HepG2 (cell line): Measurements from ENCODE around the gene SYNPR. TPM values are rescaled to one million over a fixed set of nuclear protein-coding genes. Genes with fewer than 3 reads are reported as not detected.

Source experiments
- ATAC-seq: fragments of 200-7000 bp; cut with Tn5 transposase; 3 replicates; pipeline ENCODE4 v1.9.1; 2020; ENCODE audit warnings: mild to moderate bottlenecking, moderate library complexity
- BruUV-seq: library from RNA; stranded (reverse); fragments of 400-500 nt; replicated peaks from 2 replicates; lab custom pipeline; 2021; lab: Mats Ljungman, UMichigan
- CTCF ChIA-PET: fragments of 300-600 bp; formaldehyde crosslinking; extraction: SDS; loops from one replicate; lab custom pipeline; 2021; ENCODE audit warnings: low total read pairs, inconsistent platforms, low intra/inter-chr PET ratio; lab: Yijun Ruan, JAX
- POLR2A ChIA-PET: fragments of 350-600 bp; sonication (Branson Sonifier 250); formaldehyde crosslinking; loops from one replicate; lab custom pipeline; 2020; ENCODE audit warnings: antibody characterized with exemption, inconsistent platforms; lab: Yijun Ruan, JAX
- DNase-seq: peaks from one replicate; pipeline ENCODE4 v3.0.0-alpha.2; 2015; ENCODE audit warnings: low spot score
- FAIRE-seq: peaks from 3 replicates; lab custom pipeline; 2011; peaks lifted over from hg19 to GRCh38; lab: Jason Lieb, UNC
- H2AFZ ChIP-seq: one replicate; pipeline ENCODE4 v1.6.1; 2011; ENCODE audit warnings: low read length, inconsistent platforms
- H3K27ac ChIP-seq: fragments of 300-600 bp; 3 replicates; pipeline ENCODE4 v1.8.0; 2011; ENCODE audit warnings: mixed run types, mild to moderate bottlenecking, mixed read lengths, low read length, inconsistent platforms; ENCODE audit not compliant: insufficient read depth; ENCODE audit errors: extremely low read length
- H3K27me3 ChIP-seq, 2 experiments: fragments of 200-600 bp in 1 of 2; 2 replicates in 1 of 2; 3 replicates in 1 of 2; pipeline versions ENCODE4 v1.6.0 to v1.8.0; 2011; ENCODE audit warnings: low read length in 2 of 2, mild to moderate bottlenecking in 2 of 2, moderate library complexity in 2 of 2, inconsistent platforms in 1 of 2; ENCODE audit not compliant: insufficient read depth in 2 of 2, control insufficient read depth in 1 of 2
- H3K36me3 ChIP-seq, 2 experiments: fragments of 200-600 bp in 1 of 2; replicated peaks in 1 of 2; 2 replicates in 1 of 2; 3 replicates in 1 of 2; pipeline versions ENCODE4 v1.5.1 to v1.8.0; 2011; ENCODE audit warnings: low read length in 2 of 2, inconsistent platforms in 1 of 2; ENCODE audit not compliant: insufficient read depth in 2 of 2, control insufficient read depth in 1 of 2
- H3K4me1 ChIP-seq: 2 replicates; pipeline ENCODE4 v1.5.1; 2012; ENCODE audit warnings: low read length, inconsistent platforms; ENCODE audit not compliant: insufficient read depth
- H3K4me2 ChIP-seq: 2 replicates; pipeline ENCODE4 v1.6.0; 2011; ENCODE audit warnings: low read depth, low read length, inconsistent platforms
- H3K4me3 ChIP-seq, 3 experiments: fragments of 200-600 bp in 1 of 3; sonication (generic), shearing (Covaris generic) in 1 of 3; replicated peaks in 1 of 3; 2 replicates each; pipeline ENCODE4 v1.5.1; 2011 to 2016; ENCODE audit warnings: low read length in 3 of 3, inconsistent platforms in 2 of 3, low read depth in 2 of 3, mild to moderate bottlenecking in 2 of 3, control low read depth in 1 of 3, mixed read lengths in 1 of 3; ENCODE audit not compliant: insufficient read depth in 1 of 3
- H3K79me2 ChIP-seq: one replicate; pipeline ENCODE4 v1.6.1; 2011; ENCODE audit warnings: low read length, inconsistent platforms; ENCODE audit not compliant: insufficient read depth
- H3K9ac ChIP-seq: 2 replicates; pipeline ENCODE4 v1.6.0; 2011; ENCODE audit warnings: mild to moderate bottlenecking, low read depth, low read length, inconsistent platforms; ENCODE audit not compliant: insufficient read depth
- H3K9me3 ChIP-seq: 2 replicates; pipeline ENCODE4 v1.5.1; 2012; ENCODE audit warnings: mild to moderate bottlenecking, low read length
- H4K20me1 ChIP-seq: 2 replicates; pipeline ENCODE4 v1.6.0; 2011; ENCODE audit warnings: inconsistent platforms, mild to moderate bottlenecking, low read length, moderate library complexity; ENCODE audit not compliant: insufficient read depth
- DPF2 ChIP-seq: sonication (generic); formaldehyde crosslinking; IDR thresholded peaks from 2 replicates; pipeline ENCODE4 v1.4.0; 2020; ENCODE audit warnings: mild to moderate bottlenecking, low read depth, missing genetic modification reagents, borderline replicate concordance
- FOXO1 ChIP-seq: sonication (generic); formaldehyde crosslinking; IDR thresholded peaks from 2 replicates; pipeline ENCODE4 v1.4.0; 2020; ENCODE audit warnings: missing genetic modification reagents
- HDAC1 ChIP-seq: sonication (generic); formaldehyde crosslinking; IDR thresholded peaks from 2 replicates; pipeline ENCODE4 v1.5.1; 2020; ENCODE audit warnings: mild to moderate bottlenecking, missing genetic modification reagents
- HOXD1 ChIP-seq: sonication (generic); formaldehyde crosslinking; IDR thresholded peaks from 2 replicates; pipeline ENCODE4 v1.5.0; 2020; ENCODE audit warnings: missing genetic modification reagents
- MAFF ChIP-seq: IDR thresholded peaks from 2 replicates; pipeline ENCODE4 v1.6.1; 2011; ENCODE audit warnings: low read depth, low read length, improper control_type of control experiment
- MAFK ChIP-seq, 2 experiments: IDR thresholded peaks in 1 of 2; conservative IDR thresholded peaks in 1 of 2; 2 replicates each; pipeline ENCODE4 v1.6.1; 2011; ENCODE audit warnings: improper control_type of control experiment in 2 of 2, low read length in 2 of 2
- MBD4 ChIP-seq: IDR thresholded peaks from 2 replicates; pipeline ENCODE4 v1.6.1; 2012; ENCODE audit warnings: low read length, inconsistent platforms, borderline replicate concordance
- MED1 ChIP-seq: sonication (generic); formaldehyde crosslinking; IDR thresholded peaks from 2 replicates; pipeline ENCODE4 v1.4.0; 2020; ENCODE audit warnings: missing genetic modification reagents
- MLLT10 ChIP-seq: sonication (generic); formaldehyde crosslinking; IDR thresholded peaks from 2 replicates; pipeline ENCODE4 v1.4.0; 2020; ENCODE audit warnings: missing genetic modification reagents
- ZBTB3 ChIP-seq: sonication (generic); formaldehyde crosslinking; IDR thresholded peaks from 2 replicates; pipeline ENCODE4 v1.4.0; 2020; ENCODE audit warnings: low read depth, mild to moderate bottlenecking, moderate library complexity, missing genetic modification reagents, borderline replicate concordance
- ZBTB44 ChIP-seq: sonication (generic); formaldehyde crosslinking; IDR thresholded peaks from 2 replicates; pipeline ENCODE4 v1.4.0; 2020; ENCODE audit warnings: missing genetic modification reagents
- ZNF3 ChIP-seq: IDR thresholded peaks from 2 replicates; pipeline ENCODE4 v1.7.0; 2017; ENCODE audit warnings: inconsistent platforms
- ZNF530 ChIP-seq: sonication (generic); formaldehyde crosslinking; IDR thresholded peaks from 2 replicates; pipeline ENCODE4 v1.5.0; 2020; ENCODE audit warnings: low read depth, mild to moderate bottlenecking, missing genetic modification reagents
- ZNF609 ChIP-seq: sonication (generic); formaldehyde crosslinking; IDR thresholded peaks from 2 replicates; pipeline ENCODE4 v1.4.0; 2020; ENCODE audit warnings: mild to moderate bottlenecking, missing genetic modification reagents, borderline replicate concordance
- ZSCAN9 ChIP-seq: IDR thresholded peaks from 2 replicates; pipeline ENCODE4 v1.6.1; 2016; ENCODE audit warnings: borderline replicate concordance
- WGBS: methylation state at CpG from one replicate; pipeline ENCODE4 v1.1.6; 2017; ENCODE audit warnings: low lambda C conversion rate; 5-methylcytosine and 5-hydroxymethylcytosine counted together
- in situ Hi-C: cut with HindIII; loops from 2 replicates; pipeline ENCODE4 v1.10.0; 2017; ENCODE audit warnings: low pct_unique_long_range_greater_than_20kb; ENCODE audit not compliant: extremely low pct_ligation_motif_present
- intact Hi-C: fragments of 100-400 bp; cut with micrococcal nuclease; formaldehyde crosslinking; loops from one replicate; pipeline ENCODE4 v1.10.0; 2022; ENCODE audit not compliant: unreplicated experiment
- polyA plus RNA-seq, 8 experiments: library from polyadenylated mRNA; depleted of rRNA in 3 of 8; stranded (reverse) in 7 of 8; unstranded in 1 of 8; fragments of >200 nt; fragmentation: Illumina TruSeq in 4 of 8; extraction: Trizol in 4 of 8; gene quantifications; 2 replicates each; pipeline versions ENCODE4 v1.2.1 to v1.2.3, GENCODE V29; 2011 to 2016; ENCODE audit warnings: low read depth in 4 of 8, missing spikeins in 1 of 8, mixed read lengths in 1 of 8; ENCODE audit not compliant: insufficient read depth in 1 of 8
- total RNA-seq, 5 experiments: library from RNA; depleted of rRNA; stranded (reverse); fragments of >200 nt; fragmentation: Illumina TruSeq; extraction: Trizol; gene quantifications; 2 replicates each; pipeline ENCODE4 v1.2.3, GENCODE V29; 2016; ENCODE audit warnings: low read depth in 1 of 5

SYNPR gene
- total and polyA plus RNA-seq, 2 of the 13 experiments (the other 11 are each of a cell fraction or from before 2014, with no cell fraction given), result 0.04 TPM; not detected in 1

- in situ Hi-C loops (no loop called here), intact Hi-C loops (no loop called here)
- no peak for DNase-seq
- no peak overlapping the region for H3K9ac ChIP-seq
- no peak overlapping the region for H3K27ac ChIP-seq
- no peaks in the 10 kb centered on the region for H4K20me1 ChIP-seq
- no peaks in the 10 kb centered on the region for H3K36me3 ChIP-seq
- H3K4me3 ChIP-seq, result no peak overlapping the region
- no peak for ATAC-seq
- no peak for FAIRE-seq
- TF ChIP-seq ZNF530 (CRISPR knock-in tag), result no peak
- TF ChIP-seq MAFF, result peak; percentile 83
- TF ChIP-seq MAFK (conservative IDR thresholded peaks at IDR 0.05 in 1 of 2, IDR thresholded peaks at IDR 0.05 in 1 of 2; ENCODE audit: low read length in 2 of 2), result peak; percentile 63 to 84
- H3K79me2 ChIP-seq, result no peaks in the 10 kb centered on the region
- H3K27me3 ChIP-seq, result no peaks in the 10 kb centered on the region
- H3K9me3 ChIP-seq, result no peaks in the 10 kb centered on the region
- H3K4me1 ChIP-seq, result no peaks in the 10 kb centered on the region
- ChIA-PET POLR2A (no interaction called here), CTCF (no interaction called here)
- no peak overlapping the region for H3K4me2 ChIP-seq
- H2AFZ ChIP-seq, result no peak overlapping the region
- no TSS peak for BruUV-seq
Measured at GRCh38 chr3:63323766-63324165, 45.7 kb downstream of the SYNPR start.

GRCh38 chr3:63324621-63325020 lies 46.5 kb downstream of the SYNPR start:
- WGBS, result 0% methylated on average over 2 of the region's 2 CpGs
- H3K27me3 ChIP-seq, result no peaks in the 10 kb centered on the region; a peak in 1 of 5 replicates
- H3K4me2 ChIP-seq, result no peak overlapping the region
- H3K9me3 ChIP-seq, result no peaks in the 10 kb centered on the region
- intact Hi-C loops (no loop called here), in situ Hi-C loops (no loop called here)
- CTCF ChIA-PET, result no interaction called here
- no peak overlapping the region for H2AFZ ChIP-seq
- no TSS peak for BruUV-seq
- H3K36me3 ChIP-seq, result no peaks in the 10 kb centered on the region
- H3K79me2 ChIP-seq, result no peaks in the 10 kb centered on the region
- H3K4me1 ChIP-seq, result no peaks in the 10 kb centered on the region
- no peak overlapping the region for H3K9ac ChIP-seq
- H4K20me1 ChIP-seq, result no peaks in the 10 kb centered on the region
- no peak overlapping the region for H3K4me3 ChIP-seq
- DNase-seq (no peak), FAIRE-seq (no peak), ATAC-seq (no peak)
- H3K27ac ChIP-seq, result no peak overlapping the region
- POLR2A ChIA-PET, result no interaction called here
- no peak for TF ChIP-seq ZBTB3
- no peak for TF ChIP-seq HDAC1
- no peak for TF ChIP-seq MLLT10 (CRISPR knock-in tag)
- no peak for TF ChIP-seq HOXD1 (CRISPR knock-in tag)
- no peak for TF ChIP-seq MBD4
- TF ChIP-seq ZNF3, result no peak
- no peak for TF ChIP-seq DPF2 (CRISPR knock-in tag)
- no peak for TF ChIP-seq ZSCAN9
- no peak for TF ChIP-seq ZBTB44 (CRISPR knock-in tag)
- TF ChIP-seq FOXO1 (CRISPR knock-in tag), result no peak
- no peak for TF ChIP-seq MED1 (CRISPR knock-in tag)
- TF ChIP-seq ZNF609, result no peak
